T follicular helper cell (primary cell): Measurements from ENCODE around the gene EPS8.
"Not testable (repeated sequence)": the region's sequence is repeated elsewhere in the genome, so short reads cannot be mapped to it uniquely, and the experiment has no call there.

Experiments
- DNase-seq: peaks from one replicate; pipeline ENCODE4 v3.0.0-alpha.2; 2020; ENCODE audit warnings: low read depth

The EPS8 gene

DNA sequence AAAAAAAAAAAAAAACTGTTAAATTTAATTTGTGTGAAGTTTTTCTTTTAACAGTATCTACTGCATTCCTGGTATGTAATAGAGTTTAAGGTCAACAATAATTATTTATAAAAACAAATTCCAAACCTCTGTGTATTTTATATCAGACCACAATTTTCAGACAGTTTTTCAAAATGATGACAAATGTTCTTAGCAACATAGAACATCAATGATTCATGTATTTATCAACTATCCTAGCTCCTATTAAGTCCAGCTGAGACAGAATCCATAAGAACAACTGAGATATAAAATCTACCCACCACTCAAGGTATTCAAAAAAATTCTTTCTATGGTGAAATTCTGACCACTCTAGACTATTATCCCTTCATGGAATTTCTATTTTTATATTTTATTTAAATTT lies 144.5 kb downstream of the EPS8 start:
- DNase-seq = no peak

DNA sequence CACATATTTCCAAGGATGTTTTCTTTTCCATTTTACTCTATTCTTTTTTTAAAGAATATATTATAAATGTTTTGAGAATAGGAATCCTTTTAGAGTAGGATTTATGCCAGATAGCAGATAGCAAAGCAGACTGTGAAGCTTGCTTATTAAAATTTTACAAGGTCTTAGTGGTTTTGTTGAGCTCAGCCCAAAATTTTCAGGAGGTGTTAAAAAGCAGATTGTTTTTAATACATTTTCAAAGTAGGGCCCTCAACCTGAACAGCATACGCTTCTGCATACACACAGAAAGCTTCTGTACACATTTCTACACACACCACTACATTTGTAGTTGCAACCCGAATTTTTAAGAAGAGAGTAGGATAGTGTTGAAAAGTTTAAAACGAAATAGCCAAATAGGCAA lies 151.0 kb downstream of the EPS8 start:
- no peak for DNase-seq

DNA sequence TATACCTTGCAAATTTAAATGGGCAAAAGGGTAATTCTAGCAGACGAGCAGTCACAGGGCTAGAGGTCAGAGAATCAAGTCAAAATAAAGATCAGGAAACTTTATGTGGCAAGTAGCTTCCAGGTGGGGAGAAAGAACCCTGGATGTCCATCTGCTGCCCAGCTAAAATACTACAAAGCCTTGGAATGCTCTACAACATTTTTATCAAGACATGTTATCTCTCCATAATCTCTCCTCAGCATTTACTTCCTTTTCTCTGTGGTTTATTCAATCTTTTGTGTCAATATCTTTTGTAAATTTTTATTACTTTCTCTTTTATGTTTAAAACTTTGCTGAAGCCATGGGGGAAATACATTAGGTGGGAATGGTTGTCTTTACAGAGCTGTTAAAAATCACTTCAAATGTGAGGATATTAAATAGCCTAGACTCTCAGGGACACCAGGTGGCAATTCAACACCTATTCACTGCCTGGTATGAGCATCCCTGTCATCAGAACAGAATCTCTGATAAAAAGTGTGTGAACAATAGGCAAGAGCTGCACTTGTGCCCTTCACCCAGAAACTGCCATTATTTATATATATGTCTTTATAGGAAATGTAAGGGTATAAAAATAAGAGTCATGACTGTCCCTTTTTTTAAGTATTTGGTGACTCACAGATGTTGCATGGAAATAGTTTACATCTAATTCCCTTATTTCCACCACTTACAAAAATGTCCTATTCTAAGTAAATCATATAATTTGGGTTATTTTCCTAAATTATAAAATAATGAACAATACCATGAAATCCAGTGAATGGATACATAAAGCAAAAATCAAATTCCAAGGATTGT lies 152.9 kb downstream of the EPS8 start:
- no peak for DNase-seq

DNA sequence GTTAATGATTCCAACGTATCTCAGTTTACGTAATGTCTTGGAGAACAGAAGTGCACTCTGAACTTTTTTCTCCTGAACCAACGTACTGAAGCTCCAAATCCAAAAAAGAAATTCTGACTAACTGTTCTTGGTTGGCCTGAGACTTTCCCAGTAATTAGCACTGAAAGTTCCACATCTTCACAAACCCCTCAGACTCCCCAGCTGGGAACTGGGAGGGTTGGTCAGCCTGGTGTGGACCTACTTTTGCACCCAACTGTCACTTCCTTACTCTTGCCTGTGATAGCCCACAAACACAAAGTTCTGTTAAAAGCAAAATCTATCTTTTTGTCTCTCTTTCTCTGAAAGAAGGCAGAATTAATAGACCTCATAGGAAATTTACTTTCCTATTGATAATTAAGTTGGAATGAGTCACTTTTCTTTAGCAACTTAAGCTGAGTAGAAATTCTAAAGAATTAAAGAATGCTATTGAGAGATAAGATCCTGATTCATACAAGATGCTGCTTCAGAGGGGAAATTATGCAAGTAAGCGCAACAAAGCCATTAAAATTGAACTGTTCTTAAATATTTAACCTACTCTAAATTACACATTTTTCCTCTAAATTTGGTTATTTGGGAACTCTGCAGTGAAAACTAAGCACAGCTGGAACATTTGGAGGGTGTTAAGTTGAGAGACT lies 155.0 kb downstream of the EPS8 start:
- no peak for DNase-seq

DNA sequence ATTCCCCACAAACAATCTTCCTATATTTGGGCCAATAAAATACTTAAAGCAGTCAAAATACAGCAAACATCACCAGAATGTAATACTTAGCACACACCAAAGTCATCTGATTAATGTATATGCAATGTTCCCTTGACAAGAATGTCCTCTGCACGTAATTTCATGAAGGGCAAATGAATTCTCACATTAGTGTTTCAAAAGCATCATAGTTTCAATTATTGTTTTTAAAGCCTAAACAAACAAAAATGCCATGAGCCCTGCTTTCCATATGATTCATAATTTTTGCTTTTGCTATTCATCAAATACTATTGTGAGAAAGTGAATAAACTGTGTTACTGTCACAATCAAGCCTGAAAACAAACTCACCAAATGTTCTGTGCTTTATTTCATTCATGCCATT lies 156.0 kb downstream of the EPS8 start:
- DNase-seq = no peak

DNA sequence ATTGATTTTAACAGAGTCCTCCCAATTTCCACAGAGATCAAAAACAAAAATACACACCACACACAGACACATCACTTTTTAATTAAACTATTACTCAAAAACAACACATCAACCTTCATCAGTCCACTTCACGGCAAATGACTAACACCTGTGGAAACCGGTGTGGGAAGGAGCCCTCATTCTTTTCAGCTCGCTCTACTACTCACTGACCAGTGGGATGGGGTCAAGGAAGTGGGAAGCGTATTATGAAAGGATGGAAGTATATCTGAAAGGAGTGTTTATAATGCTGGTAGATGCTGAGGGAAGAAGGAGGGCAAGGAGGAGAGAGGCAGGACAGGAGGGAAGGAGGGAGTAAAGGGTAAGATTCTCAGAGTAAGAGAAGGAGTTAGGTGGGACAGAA lies 156.5 kb downstream of the EPS8 start:
- DNase-seq = no peak

DNA sequence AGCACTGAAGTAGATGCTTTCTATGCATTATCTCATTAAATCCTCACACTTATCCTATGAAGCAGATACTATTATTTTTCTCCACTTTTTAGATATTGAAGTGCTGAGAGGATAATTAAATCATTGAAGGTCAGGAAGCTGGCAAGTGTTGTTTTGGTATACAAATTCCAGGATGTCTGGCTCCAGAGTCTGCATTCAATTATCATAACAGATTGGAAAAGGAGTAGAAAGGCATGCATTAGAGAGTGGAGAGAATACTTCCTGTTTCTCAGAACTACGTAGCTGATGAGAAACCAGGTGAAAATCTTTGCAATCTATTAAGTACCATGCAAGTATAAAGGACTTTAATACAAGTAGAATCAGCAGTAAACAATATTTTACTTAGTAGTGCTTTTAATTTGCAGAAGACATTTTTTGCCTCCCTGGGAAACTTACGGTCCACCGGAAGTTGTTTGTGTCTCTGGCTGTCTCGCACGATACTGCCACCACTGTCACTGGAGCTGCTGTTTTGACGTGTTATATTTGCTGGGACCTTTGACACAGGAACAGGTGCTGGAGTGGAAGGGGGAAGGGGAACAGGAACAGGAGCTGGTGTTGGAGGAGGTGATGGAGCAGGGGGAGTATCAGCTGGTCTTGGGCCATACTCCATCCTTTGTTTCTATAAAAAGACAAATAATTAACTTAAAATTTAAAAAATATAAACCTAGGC lies 158.0 kb downstream of the EPS8 start:
- no peak for DNase-seq

DNA sequence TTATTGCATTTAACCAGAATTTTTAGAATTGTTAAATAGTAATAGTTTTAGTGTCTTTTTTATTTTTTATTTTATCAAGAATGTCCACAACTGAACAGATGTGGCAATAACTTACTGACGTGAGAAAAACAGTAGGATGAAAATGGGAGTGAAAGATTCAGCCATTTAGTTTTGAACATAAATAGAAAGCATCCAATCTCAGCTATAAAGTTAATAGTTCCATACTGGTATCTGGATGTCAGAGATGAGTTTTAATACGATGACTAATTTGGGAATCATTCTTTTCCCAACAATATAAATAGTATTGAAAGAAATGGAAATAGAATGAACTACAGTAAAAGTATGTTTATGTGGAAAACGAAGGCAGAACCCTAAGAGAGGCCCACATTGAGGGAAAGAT lies 159.4 kb downstream of the EPS8 start:
- DNase-seq = no peak

DNA sequence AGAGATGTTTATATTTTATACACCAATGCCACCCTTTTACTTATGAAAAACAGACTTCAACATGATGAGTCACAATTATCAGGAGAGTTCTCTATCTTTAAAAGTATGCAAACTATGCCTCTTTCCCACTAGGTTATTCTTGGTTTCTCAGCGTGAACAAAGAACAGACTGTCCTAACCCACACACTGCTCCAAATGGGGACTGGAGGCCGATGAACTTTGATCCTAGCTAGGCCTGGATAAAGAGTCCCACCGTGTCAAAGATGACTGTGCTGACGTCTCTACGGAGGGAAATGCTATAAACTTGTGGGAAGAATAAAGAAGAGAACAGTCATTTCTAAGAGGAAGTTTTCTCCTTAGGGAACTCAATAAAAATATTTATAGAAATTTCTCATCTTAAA lies 160.1 kb downstream of the EPS8 start:
- no peak for DNase-seq

DNA sequence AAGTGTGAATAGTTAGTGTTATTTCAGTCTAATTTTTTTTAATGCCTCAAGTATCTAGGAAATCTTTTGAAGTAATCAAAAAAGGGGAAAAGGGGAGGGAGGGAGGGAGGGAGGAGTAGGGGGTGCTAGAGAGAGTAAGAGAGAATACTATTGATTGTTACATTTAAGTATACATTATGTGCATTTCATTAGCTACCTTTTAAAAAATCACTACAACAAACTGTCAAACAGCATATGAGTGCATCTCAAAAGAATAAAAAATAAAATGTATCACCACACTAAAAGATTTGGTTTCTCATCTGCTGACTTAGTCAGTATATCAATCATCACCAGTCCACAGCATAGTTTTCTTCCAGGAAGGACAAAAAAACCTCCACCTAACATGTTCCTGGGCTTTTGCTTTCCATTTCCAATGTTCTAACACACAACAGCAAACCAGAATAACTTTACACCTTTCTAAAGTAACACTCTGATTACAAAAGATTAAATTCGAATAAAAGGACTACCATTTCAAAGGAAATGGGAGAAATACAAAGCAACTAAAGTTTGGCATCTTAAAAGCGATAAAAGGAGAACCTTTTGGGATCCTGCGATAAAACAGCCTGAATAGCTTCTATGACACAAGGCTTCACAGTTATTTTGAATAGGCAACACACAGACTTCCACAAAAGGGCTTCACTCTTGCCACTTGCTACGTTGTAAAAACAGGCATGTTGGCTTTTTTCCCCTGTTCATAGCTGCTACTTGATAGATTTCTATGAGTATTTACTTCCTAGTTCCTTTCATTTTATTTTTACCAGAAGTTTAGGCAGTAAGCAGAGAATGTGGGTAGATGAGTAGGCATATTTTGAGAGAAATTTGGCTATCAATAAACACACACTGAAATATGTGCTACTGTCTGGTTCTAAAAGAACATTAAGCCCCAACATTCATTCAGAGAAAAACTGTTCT lies 160.9 kb downstream of the EPS8 start:
- DNase-seq = no peak

DNA sequence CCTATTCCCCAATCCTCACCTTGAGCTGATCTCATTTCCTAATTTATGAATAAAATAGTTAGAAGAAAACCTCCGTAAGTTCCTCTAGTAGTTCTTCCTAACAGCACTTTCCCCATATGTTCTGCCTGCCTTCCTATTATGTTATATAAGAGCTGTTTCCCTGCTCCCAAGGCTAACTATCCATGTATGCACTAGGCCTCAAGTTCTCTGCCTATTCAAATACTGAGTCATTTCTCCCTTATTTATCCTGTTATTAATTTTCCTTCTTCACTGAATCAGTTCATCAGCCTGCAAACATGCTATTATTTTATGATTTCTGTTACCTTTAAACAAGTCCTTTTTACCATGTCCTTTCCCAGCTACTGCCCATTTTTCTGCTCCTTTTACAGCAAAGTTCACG lies 164.1 kb downstream of the EPS8 start:
- DNase-seq = no peak

DNA sequence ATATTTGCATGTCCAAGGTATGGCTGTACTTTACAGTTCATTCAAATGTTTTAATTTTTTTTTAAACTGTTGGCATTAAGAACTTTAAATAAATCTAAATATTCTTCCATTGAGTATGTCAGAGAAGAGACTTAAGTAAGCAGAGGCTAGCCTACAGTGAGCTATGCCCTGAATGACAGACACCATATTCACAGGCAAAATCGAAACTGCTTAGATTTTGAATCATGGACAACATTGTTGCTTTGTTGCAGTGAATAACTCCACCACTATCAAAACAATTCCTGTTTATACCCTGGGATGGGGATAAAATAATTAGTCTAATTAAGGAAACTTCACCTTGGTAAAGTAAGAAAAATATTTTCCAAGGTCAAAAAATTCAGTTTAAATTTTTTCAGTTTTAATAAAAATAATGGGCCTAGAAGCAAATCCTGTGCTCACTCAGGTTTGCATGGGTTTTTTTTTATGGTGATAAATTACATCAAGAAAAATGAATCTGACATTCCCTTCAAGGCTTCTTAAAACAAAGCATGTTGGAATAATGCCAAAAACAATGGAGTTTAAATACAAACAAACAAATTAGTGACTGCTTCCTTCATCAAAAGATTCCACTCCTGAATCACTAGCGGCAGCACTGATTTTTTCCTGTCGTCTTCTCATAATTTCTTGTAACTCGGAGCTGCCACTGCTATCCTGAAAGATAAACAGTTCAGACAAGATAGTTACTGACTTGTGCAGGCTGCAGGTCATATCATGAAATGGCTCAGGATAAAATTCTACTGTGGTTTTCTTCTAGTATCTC lies 168.2 kb downstream of the EPS8 start:
- no peak for DNase-seq

DNA sequence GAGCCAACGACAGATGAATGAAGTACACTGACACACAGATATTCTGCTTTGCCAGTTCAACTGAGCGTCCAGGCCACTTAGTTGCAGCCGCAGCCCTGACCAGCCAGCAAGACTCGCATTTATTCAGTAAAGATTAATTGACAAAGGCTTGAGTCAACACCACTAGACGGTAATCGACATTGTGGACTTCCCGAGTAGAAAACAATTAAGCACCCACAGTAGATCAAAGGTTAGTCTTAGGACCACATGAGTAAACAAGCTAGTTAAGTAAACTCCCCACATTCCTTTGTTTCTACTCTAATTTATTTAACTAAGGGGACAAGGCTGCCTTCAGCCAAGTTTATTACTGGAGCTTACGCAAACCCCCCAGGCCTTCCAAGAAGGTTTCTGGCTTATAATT lies 172.7 kb downstream of the EPS8 start:
- not testable (repeated sequence) for DNase-seq

DNA sequence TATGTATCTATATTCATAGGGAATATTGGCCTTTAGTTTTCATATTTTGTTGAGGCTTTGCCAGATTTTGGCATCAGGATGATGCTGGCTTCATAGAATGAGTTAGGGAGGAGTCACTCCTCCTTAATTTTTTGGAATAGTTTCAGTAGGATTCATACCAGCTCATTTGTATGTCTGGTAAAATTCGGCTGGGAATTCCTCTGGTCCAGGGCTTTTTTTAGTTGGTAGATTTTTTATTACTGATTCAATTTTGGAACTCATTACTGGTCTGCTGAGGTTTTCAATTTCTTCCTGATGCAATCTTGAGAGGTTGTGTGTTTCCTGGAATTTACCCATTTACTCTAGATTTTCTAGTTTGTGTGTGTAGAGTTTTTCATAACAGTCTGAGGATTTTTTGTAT lies 175.2 kb downstream of the EPS8 start:
- DNase-seq = no peak

DNA sequence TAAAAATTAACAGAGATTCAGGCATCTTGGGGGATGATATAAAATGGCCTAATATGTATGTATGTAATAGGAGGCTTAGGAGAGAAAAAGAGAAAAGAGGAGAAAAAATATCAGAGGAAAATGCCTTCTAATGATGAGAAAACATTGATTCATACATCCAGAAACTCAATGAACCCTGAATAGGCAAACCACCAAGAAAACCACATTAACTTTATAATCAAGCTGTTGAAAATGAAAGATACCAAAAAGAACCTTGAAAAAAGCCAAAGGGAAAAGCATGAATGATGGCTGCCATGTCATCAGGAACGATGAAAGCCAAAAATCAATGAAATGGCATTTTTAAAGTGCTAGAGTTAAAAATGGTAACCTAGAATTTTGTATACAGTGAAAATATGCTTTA lies 180.2 kb downstream of the EPS8 start:
- DNase-seq = no peak

DNA sequence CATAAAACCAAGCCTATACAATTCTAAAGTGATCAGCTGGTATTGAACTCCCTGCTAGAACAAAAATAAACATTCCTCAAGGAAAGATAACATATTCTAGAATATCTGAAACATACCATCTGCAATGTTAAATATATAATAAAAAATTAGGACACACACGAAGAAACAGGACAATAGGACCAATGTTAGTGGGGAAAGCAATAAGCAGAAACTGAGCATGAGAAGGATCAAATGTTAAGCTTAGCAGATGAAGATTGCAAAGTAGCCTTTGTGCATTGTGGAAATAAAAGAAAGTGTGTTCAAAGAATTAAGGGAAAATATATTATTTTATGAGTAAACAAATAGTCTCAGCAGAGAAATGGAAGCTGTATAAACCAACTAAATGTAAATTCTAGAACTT lies 180.8 kb downstream of the EPS8 start:
- no peak for DNase-seq

DNA sequence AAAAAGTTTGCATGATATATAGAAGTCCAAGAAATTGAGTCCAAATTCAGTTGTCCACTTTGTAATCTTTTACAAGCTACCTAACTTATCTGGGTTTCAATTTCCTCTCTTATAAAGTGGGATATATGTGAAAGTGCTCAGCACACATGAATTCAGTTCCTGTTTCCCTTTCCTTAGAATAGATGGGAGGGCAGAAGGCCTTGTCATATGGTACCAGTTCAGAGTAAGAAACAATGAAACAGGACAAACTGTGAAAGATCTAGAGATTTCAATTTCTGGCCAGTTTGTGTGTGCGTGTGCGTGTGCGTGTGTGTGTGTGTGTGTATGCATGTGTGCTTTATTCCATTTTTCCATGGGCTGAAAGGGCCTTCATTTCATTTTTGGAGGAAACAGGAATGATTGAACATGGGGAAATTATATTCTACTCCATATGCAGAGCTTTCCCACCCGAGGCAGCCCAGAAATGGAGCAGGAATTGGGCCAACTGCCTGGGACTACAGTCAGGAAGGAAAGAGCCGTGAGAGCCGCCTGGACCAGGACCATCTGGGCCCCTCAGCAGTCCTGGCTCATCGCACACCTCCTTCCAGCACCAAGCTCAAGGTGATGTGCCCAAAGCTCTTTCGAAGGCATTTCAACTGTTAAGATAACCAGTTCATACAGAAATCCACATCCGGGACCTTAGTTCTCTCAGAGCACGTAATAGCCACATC lies 183.2 kb downstream of the EPS8 start:
- DNase-seq = no peak

DNA sequence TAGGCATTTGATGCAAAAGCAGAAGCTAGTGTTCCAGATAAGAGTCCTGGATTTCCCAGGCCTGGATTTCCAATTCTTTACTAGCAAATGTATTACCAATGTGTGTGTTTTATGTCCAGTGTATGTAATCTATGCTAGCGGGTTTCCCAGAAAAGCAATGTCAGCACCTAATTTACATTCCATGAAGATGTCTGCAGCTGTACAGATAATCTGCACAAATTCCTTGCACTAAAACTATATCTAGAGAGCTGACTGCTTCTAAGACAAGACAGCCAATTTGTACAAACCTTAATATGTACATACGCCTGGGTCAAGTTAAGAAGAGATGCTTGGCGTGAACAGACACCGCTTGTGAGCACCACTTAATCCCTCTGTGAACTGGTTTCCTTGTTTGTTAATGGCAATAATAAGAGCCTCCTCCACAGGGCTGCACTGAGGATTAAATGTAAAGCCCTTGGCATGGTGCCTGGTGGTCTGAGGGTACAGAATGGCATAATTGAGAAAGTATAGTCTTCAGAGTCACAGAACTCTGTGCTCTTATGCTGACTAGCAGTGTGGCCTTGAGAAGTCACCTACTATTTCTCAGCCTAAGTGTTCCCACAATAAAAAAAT lies 185.6 kb downstream of the EPS8 start:
- DNase-seq = no peak

DNA sequence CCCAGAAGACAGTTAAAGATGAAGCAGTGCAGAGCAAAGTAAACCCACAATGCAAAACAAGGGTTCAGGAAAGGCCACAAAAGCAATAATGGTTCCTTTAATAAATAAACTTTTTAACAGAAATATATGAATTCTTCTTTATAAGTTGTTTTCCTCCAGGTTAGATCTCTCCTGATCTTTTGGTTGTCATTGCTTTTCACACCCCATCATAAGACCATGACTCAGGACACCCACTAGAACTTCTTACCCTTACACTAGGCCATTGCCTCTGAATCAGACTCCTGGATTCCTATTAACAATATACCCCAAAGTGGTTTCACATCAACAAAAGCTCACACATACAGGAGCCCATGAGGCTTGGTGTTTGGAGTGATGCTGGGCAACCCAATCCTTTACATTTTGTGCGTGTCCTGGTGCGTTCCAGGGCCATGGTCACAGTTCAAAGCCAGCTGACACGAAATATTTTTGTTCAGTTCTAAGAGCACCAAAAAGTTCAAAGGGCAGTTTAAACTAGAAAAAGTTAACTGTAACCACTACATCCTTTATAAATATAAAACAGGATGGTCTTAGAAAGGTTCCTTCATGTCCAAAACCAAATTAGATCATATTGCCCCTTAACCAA lies 187.0 kb downstream of the EPS8 start:
- no peak for DNase-seq
